Memory B cell (primary cell): ENCODE results near the gene SLC14A1.

Experiments used
- ATAC-seq: fragments of 150-1000 bp; cut with Tn5 transposase; 2 replicates; pipeline ENCODE4 v1.10.0; 2021; ENCODE audit warnings: low read depth, mild to moderate bottlenecking, moderate library complexity
- DNase-seq, 2 donors: peaks; one replicate each; pipeline ENCODE4 v3.0.0; 2022; ENCODE audit warnings: low spot score in 2 of 2
- H3K27ac Mint-ChIP-seq: one replicate; pipeline ENCODE4 v1.8.0; 2022; ENCODE audit warnings: mild to moderate bottlenecking, moderate library complexity, mixed read lengths
- H3K27me3 Mint-ChIP-seq: one replicate; pipeline ENCODE4 v1.8.0; 2022; ENCODE audit warnings: mixed read lengths
- H3K36me3 Mint-ChIP-seq: one replicate; pipeline ENCODE4 v1.8.0; 2022; ENCODE audit warnings: mild to moderate bottlenecking, mixed read lengths
- H3K4me1 Mint-ChIP-seq: one replicate; pipeline ENCODE4 v1.8.0; 2022; ENCODE audit warnings: mixed read lengths
- H3K4me3 Mint-ChIP-seq: one replicate; pipeline ENCODE4 v1.8.0; 2022; ENCODE audit warnings: mild to moderate bottlenecking, moderate library complexity, mixed read lengths
- H3K9me3 Mint-ChIP-seq: one replicate; pipeline ENCODE4 v1.8.0; 2022; ENCODE audit warnings: mixed read lengths

Gene SLC14A1

GRCh38 chr18:45731716-45732115 is 7.7 kb downstream of the SLC14A1 start:
- ATAC-seq, result no peak
- no peaks in the 10 kb centered on the region for H3K4me1 Mint-ChIP-seq
- no peaks in the 10 kb centered on the region for H3K9me3 Mint-ChIP-seq
- no peaks in the 10 kb centered on the region for H3K27me3 Mint-ChIP-seq
- H3K4me3 Mint-ChIP-seq, result no peak overlapping the region
- no peak overlapping the region for H3K27ac Mint-ChIP-seq
- no peak for DNase-seq
- H3K36me3 Mint-ChIP-seq, result peaks cover 3% of the 10 kb centered on the region

GRCh38 chr18:45733535-45733934 is 9.6 kb downstream of the SLC14A1 start:
- H3K27ac Mint-ChIP-seq, result no peak overlapping the region
- no peak for ATAC-seq

GRCh38 chr18:45734505-45734904 is 10.5 kb downstream of the SLC14A1 start:
- DNase-seq (no peak), ATAC-seq (no peak)
- no peaks in the 10 kb centered on the region for H3K4me1 Mint-ChIP-seq
- peaks cover 3% of the 10 kb centered on the region for H3K36me3 Mint-ChIP-seq
- no peak overlapping the region for H3K27ac Mint-ChIP-seq
- no peaks in the 10 kb centered on the region for H3K27me3 Mint-ChIP-seq
- H3K9me3 Mint-ChIP-seq, result no peaks in the 10 kb centered on the region
- no peak overlapping the region for H3K4me3 Mint-ChIP-seq

More at GRCh38 chr18:45733535-45733934, 9.6 kb downstream of the SLC14A1 start:
- Mint-ChIP-seq H3K4me3 (no peak overlapping the region), H3K27me3 (no peaks in the 10 kb centered on the region), H3K9me3 (no peaks in the 10 kb centered on the region), H3K36me3 (peaks cover 3% of the 10 kb centered on the region), H3K4me1 (no peaks in the 10 kb centered on the region)
- no peak for DNase-seq

- Mint-ChIP-seq H3K36me3 (peaks cover 3% of the 10 kb centered on the region), H3K4me1 (no peaks in the 10 kb centered on the region), H3K27me3 (no peaks in the 10 kb centered on the region), H3K9me3 (no peaks in the 10 kb centered on the region), H3K27ac (no peak overlapping the region), H3K4me3 (no peak overlapping the region)
- DNase-seq (no peak), ATAC-seq (no peak)
These were observed 11.0 kb downstream of the SLC14A1 start for GRCh38 chr18:45734944-45735343.

- Mint-ChIP-seq H3K36me3 (peaks cover 3% of the 10 kb centered on the region), H3K9me3 (no peaks in the 10 kb centered on the region), H3K27me3 (no peaks in the 10 kb centered on the region), H3K4me1 (no peaks in the 10 kb centered on the region), H3K4me3 (no peak overlapping the region), H3K27ac (no peak overlapping the region)
- no peak for DNase-seq
- ATAC-seq, result no peak
These were observed 14.7 kb downstream of the SLC14A1 start for GRCh38 chr18:45738660-45739059.

- Mint-ChIP-seq H3K27ac (no peak overlapping the region), H3K4me3 (no peak overlapping the region), H3K4me1 (no peaks in the 10 kb centered on the region), H3K27me3 (no peaks in the 10 kb centered on the region), H3K36me3 (peaks cover 3% of the 10 kb centered on the region), H3K9me3 (no peaks in the 10 kb centered on the region)
- DNase-seq (no peak), ATAC-seq (no peak)
These were observed 15.3 kb downstream of the SLC14A1 start for GRCh38 chr18:45739268-45739667.

GRCh38 chr18:45739848-45740247 is 15.9 kb downstream of the SLC14A1 start:
- no peaks in the 10 kb centered on the region for H3K4me1 Mint-ChIP-seq
- DNase-seq (no peak), ATAC-seq (no peak)
- H3K27me3 Mint-ChIP-seq, result no peaks in the 10 kb centered on the region
- no peak overlapping the region for H3K27ac Mint-ChIP-seq
- no peak overlapping the region for H3K4me3 Mint-ChIP-seq
- H3K9me3 Mint-ChIP-seq, result no peaks in the 10 kb centered on the region
- H3K36me3 Mint-ChIP-seq, result peaks cover 6% of the 10 kb centered on the region

GRCh38 chr18:45741056-45741455 is 17.1 kb downstream of the SLC14A1 start:
- peaks cover 6% of the 10 kb centered on the region for H3K36me3 Mint-ChIP-seq
- no peaks in the 10 kb centered on the region for H3K27me3 Mint-ChIP-seq
- no peaks in the 10 kb centered on the region for H3K4me1 Mint-ChIP-seq
- no peaks in the 10 kb centered on the region for H3K9me3 Mint-ChIP-seq
- no peak overlapping the region for H3K4me3 Mint-ChIP-seq
- DNase-seq (no peak), ATAC-seq (no peak)
- H3K27ac Mint-ChIP-seq, result no peak overlapping the region

GRCh38 chr18:45745817-45746461 is 22.0 kb downstream of the SLC14A1 start:
- Mint-ChIP-seq H3K27me3 (no peaks in the 10 kb centered on the region), H3K9me3 (no peaks in the 10 kb centered on the region), H3K36me3 (peaks cover 5% of the 10 kb centered on the region), H3K4me3 (no peak overlapping the region), H3K27ac (no peak overlapping the region), H3K4me1 (peaks cover 15% of the 10 kb centered on the region)
- ATAC-seq (no peak), DNase-seq (no peak)

- peaks cover 5% of the 10 kb centered on the region for H3K36me3 Mint-ChIP-seq
- DNase-seq, result no peak
- ATAC-seq, result no peak
- no peaks in the 10 kb centered on the region for H3K9me3 Mint-ChIP-seq
- peaks cover 15% of the 10 kb centered on the region for H3K4me1 Mint-ChIP-seq
- H3K27me3 Mint-ChIP-seq, result no peaks in the 10 kb centered on the region
- H3K4me3 Mint-ChIP-seq, result no peak overlapping the region
- H3K27ac Mint-ChIP-seq, result no peak overlapping the region
These were observed 24.5 kb downstream of the SLC14A1 start for GRCh38 chr18:45748501-45748900.

GRCh38 chr18:45749918-45750689 is 26.1 kb downstream of the SLC14A1 start:
- DNase-seq, result no peak
- Mint-ChIP-seq H3K27me3 (peaks cover 9% of the 10 kb centered on the region), H3K4me3 (peak overlapping the region; percentile 38), H3K27ac (no peak overlapping the region), H3K9me3 (no peaks in the 10 kb centered on the region), H3K4me1 (peaks cover 15% of the 10 kb centered on the region), H3K36me3 (peaks cover 2% of the 10 kb centered on the region)
- ATAC-seq, result peak; percentile 59

- Mint-ChIP-seq H3K9me3 (no peaks in the 10 kb centered on the region), H3K27ac (no peak overlapping the region), H3K27me3 (peaks cover 10% of the 10 kb centered on the region), H3K4me1 (peaks cover 15% of the 10 kb centered on the region), H3K4me3 (no peak overlapping the region), H3K36me3 (peaks cover 2% of the 10 kb centered on the region)
- ATAC-seq, result no peak
- no peak for DNase-seq
These were observed 27.8 kb downstream of the SLC14A1 start for GRCh38 chr18:45751766-45752165.

GRCh38 chr18:45752681-45753080 is 28.7 kb downstream of the SLC14A1 start:
- Mint-ChIP-seq H3K27ac (no peak overlapping the region), H3K27me3 (peaks cover 10% of the 10 kb centered on the region), H3K9me3 (no peaks in the 10 kb centered on the region), H3K36me3 (peaks cover 2% of the 10 kb centered on the region), H3K4me3 (no peak overlapping the region), H3K4me1 (peaks cover 15% of the 10 kb centered on the region)
- ATAC-seq, result no peak
- DNase-seq, result no peak

- no peak overlapping the region for H3K4me3 Mint-ChIP-seq
- H3K27ac Mint-ChIP-seq, result no peak overlapping the region
- peaks cover 2% of the 10 kb centered on the region for H3K36me3 Mint-ChIP-seq
- no peak for ATAC-seq
- H3K4me1 Mint-ChIP-seq, result peaks cover 15% of the 10 kb centered on the region
- DNase-seq, result no peak
- H3K9me3 Mint-ChIP-seq, result no peaks in the 10 kb centered on the region
- peaks cover 11% of the 10 kb centered on the region for H3K27me3 Mint-ChIP-seq
These were observed 29.3 kb downstream of the SLC14A1 start for GRCh38 chr18:45753286-45753685.

- Mint-ChIP-seq H3K36me3 (no peaks in the 10 kb centered on the region), H3K27me3 (peaks cover 21% of the 10 kb centered on the region), H3K9me3 (no peaks in the 10 kb centered on the region), H3K4me1 (peaks cover 5% of the 10 kb centered on the region), H3K4me3 (no peak overlapping the region), H3K27ac (no peak overlapping the region)
- no peak for ATAC-seq
- DNase-seq, result no peak
These were observed 32.0 kb downstream of the SLC14A1 start for GRCh38 chr18:45755934-45756333.
